Bronchial epithelial cell (primary cell): ENCODE results near the gene DIABLO. TPM values are rescaled to one million over a fixed set of nuclear protein-coding genes. Genes with fewer than 3 reads are reported as not detected.

Source experiments
- DNase-seq: peaks from one replicate; pipeline ENCODE4 v3.0.0-alpha.2; 2010; ENCODE audit warnings: low read depth
- FAIRE-seq: peaks from 2 replicates; lab custom pipeline; 2011; peaks lifted over from hg19 to GRCh38; lab: Jason Lieb, UNC
- H3K27me3 ChIP-seq: 2 replicates; pipeline ENCODE4 v1.5.1; 2011; ENCODE audit warnings: low read length; ENCODE audit not compliant: control insufficient read depth, insufficient read depth
- H3K36me3 ChIP-seq: 2 replicates; pipeline ENCODE4 v1.5.1; 2011; ENCODE audit warnings: low read length; ENCODE audit not compliant: control insufficient read depth, insufficient read depth
- H3K4me3 ChIP-seq: 2 replicates; pipeline ENCODE4 v1.5.1; 2011; ENCODE audit warnings: mild to moderate bottlenecking, low read depth, low read length, control low read depth
- total RNA-seq: library from RNA; depleted of rRNA; stranded (reverse); fragments of >200 nt; gene quantifications from 2 replicates; pipeline ENCODE4 v1.2.1, GENCODE V29; 2014
- TF ChIP-seq, protein P1 (sequence below): IDR thresholded peaks from 2 replicates; pipeline ENCODE4 v1.5.1; 2011; ENCODE audit warnings: mild to moderate bottlenecking, moderate library complexity, low read length, control low read depth, inconsistent platforms; ENCODE audit not compliant: insufficient read depth, severe bottlenecking

Gene DIABLO
- total RNA-seq, 1 donor from 2014 or later = 78.7 TPM

GRCh38 chr12:122226366-122227125 lies 694 bp upstream of the DIABLO start:
- DNase-seq (no peak), FAIRE-seq (no peak)
- Histone ChIP-seq H3K4me3 (peak overlapping the region; percentile 19), H3K36me3 (peaks cover 10% of the 10 kb centered on the region), H3K27me3 (no peaks in the 10 kb centered on the region)
- TF ChIP-seq, protein P1, sequence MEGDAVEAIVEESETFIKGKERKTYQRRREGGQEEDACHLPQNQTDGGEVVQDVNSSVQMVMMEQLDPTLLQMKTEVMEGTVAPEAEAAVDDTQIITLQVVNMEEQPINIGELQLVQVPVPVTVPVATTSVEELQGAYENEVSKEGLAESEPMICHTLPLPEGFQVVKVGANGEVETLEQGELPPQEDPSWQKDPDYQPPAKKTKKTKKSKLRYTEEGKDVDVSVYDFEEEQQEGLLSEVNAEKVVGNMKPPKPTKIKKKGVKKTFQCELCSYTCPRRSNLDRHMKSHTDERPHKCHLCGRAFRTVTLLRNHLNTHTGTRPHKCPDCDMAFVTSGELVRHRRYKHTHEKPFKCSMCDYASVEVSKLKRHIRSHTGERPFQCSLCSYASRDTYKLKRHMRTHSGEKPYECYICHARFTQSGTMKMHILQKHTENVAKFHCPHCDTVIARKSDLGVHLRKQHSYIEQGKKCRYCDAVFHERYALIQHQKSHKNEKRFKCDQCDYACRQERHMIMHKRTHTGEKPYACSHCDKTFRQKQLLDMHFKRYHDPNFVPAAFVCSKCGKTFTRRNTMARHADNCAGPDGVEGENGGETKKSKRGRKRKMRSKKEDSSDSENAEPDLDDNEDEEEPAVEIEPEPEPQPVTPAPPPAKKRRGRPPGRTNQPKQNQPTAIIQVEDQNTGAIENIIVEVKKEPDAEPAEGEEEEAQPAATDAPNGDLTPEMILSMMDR = no peak

DNA sequence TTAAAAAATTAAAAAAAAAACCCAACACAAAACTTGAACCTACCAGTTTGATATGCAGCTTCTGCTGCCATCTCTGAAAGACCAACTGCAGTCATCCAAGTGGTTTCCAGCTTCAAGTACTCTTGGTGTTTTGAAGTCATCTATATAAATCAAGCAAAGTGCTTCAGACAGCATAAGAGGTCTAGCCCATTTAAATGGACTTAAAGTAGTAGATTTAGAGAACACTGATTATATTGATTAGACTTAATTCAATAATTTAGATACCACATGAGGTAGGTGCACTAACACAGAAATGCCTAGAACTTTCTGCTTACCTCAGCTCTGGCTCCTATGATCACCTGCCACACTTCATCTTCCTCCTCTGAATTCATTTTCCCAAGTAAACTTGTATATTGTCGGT lies 9.4 kb downstream of the DIABLO start:
- DNase-seq (no peak), FAIRE-seq (no peak)
- TF ChIP-seq, protein P1 = no peak
- no peak overlapping the region for H3K4me3 ChIP-seq
- H3K27me3 ChIP-seq = no peaks in the 10 kb centered on the region
- H3K36me3 ChIP-seq = peaks cover 21% of the 10 kb centered on the region

DNA sequence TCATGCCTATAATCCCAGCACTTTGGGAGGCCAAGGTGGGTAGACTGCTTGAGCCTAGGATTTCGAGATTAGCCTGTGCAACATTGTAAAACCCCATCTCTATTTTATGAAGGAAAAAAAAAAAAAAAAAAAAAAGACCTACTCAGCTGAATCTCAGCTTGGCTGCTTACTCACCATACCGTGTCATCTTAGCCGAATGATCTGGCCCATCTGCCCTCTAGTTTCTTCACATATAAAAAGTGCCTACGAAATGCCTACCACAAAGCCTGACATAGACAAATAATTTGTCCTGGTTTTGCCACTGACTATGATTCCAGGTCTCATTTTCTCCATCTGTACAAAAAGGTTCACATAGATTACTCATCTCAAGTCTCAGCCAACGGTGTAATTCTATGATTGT lies 10.1 kb downstream of the DIABLO start:
- Histone ChIP-seq H3K36me3 (peaks cover 19% of the 10 kb centered on the region), H3K4me3 (no peak overlapping the region), H3K27me3 (no peaks in the 10 kb centered on the region)
- no peak for DNase-seq
- TF ChIP-seq, protein P1 = no peak
- no peak for FAIRE-seq

DNA sequence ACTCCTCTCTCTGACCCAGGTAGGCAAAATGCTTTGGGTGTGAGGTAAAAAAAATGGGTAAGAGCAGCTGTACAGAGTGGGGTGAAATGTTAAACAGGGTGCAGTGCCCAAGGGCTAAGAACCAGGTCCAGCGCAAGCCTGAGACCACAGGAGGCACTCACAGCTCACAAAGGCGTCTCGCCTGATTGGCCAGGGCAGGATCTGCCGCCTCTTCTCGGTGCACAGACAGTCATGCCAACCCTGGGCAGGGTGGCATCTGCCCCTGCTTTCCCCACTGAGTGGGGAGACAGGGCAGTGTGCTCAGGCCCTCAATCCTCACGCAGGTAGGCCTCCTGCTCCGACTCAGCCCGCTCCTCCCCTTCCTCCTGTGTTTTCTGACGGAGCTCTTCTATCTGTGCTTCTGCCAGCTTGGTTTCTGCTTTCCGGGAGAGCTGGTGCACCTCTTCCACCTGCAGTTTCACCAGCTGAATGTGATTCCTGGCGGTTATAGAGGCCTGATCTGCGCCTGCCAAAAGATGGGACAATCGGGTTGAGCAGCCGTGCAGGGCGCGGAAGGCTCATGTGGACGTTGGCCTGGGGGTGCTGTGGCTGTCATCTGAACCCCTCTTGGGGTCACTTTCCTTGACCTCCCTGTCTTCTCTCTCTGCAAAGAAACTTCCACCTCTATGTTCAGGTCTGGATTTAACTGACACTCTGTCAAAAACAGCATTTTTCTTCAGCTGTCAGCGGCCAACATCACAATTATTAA lies 17.6 kb downstream of the DIABLO start:
- FAIRE-seq = no peak
- Histone ChIP-seq H3K4me3 (no peak overlapping the region), H3K36me3 (peaks cover 13% of the 10 kb centered on the region), H3K27me3 (no peaks in the 10 kb centered on the region)
- TF ChIP-seq, protein P1 = no peak
- DNase-seq = no peak

DNA sequence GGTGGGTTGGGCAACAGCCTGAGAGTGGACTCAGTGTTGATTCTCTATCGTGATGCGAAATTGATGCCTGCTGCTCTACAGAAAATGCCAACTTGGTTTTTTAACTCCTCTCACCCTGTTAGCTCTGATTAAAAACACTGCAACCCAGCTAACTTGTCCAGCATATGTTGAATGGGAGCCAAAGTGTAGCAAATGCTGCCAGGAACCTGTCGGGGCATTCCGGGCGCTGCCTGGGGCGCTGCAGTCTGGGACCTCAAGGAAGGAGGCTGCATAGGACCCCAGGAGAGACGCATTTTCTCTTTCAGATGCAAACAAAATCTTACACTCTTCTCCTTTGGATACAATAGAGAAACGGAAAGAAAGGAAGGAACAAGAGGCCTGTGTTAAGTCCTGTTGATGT lies 18.5 kb downstream of the DIABLO start:
- FAIRE-seq = no peak
- TF ChIP-seq, protein P1 = no peak

More for the DNA sequence above, 18.5 kb downstream of the DIABLO start:
- peaks cover 9% of the 10 kb centered on the region for H3K36me3 ChIP-seq
- no peaks in the 10 kb centered on the region for H3K27me3 ChIP-seq
- no peak for DNase-seq
- H3K4me3 ChIP-seq = no peak overlapping the region
